Lower leg skin (tissue), 3 donors: ENCODE data around the gene NPTX2.

Source experiments
- CTCF ChIP-seq, 3 donors: fragments of 450-650 bp; IDR thresholded peaks; one replicate each; pipeline ENCODE4 v1.5.1; 2016; ENCODE audit warnings: antibody characterized with exemption in 3 of 3, mild to moderate bottlenecking in 3 of 3, moderate library complexity in 2 of 3
- POLR2A ChIP-seq, 2 donors: fragments of 450-650 bp; IDR thresholded peaks; one replicate each; pipeline ENCODE4 v1.6.1; 2016 to 2017; ENCODE audit warnings: antibody characterized with exemption in 2 of 2, mild to moderate bottlenecking in 1 of 2, moderate library complexity in 1 of 2

GRCh38 chr7:98591926-98592325, 25.2 kb upstream of the NPTX2 start:
- TF ChIP-seq CTCF (IDR thresholded peaks at IDR 0.05): no peak
- TF ChIP-seq POLR2A (IDR thresholded peaks at IDR 0.05): no peak
